Loucy (cell line): ENCODE data around the gene HES5.

Experiments used
- CTCF ChIP-seq: fragments of 200-600 bp; sonication (generic); conservative IDR thresholded peaks from 2 replicates; pipeline ENCODE4 v1.5.1; 2014; ENCODE audit warnings: mild to moderate bottlenecking, antibody characterized with exemption, low read length
- EZH2phosphoT487 ChIP-seq: fragments of 200-600 bp; IDR thresholded peaks from 2 replicates; pipeline ENCODE4 v1.6.1; 2018; ENCODE audit warnings: antibody characterized with exemption, mild to moderate bottlenecking, moderate library complexity, borderline replicate concordance

GRCh38 chr1:2534315-2534686 lies 4.2 kb upstream of the HES5 start:
- TF ChIP-seq CTCF (no peak), EZH2phosphoT487 (no peak)
